HEK293 (cell line): ENCODE results near the gene TAF1B.

Source experiments
- CTCF ChIA-PET: fragments of 350-600 bp; formaldehyde crosslinking; extraction: SDS; loops from one replicate; lab custom pipeline; 2021; ENCODE audit warnings: antibody characterized with exemption; lab: Yijun Ruan, JAX
- POLR2A ChIA-PET: fragments of 300-600 bp; formaldehyde crosslinking; extraction: SDS; loops from one replicate; lab custom pipeline; 2020; ENCODE audit warnings: antibody characterized with exemption, inconsistent platforms; lab: Yijun Ruan, JAX
- H3K27ac ChIP-seq: fragments of 200-500 bp; sonication (Bioruptor generic); 2 replicates; pipeline ENCODE4 v1.5.1; 2014; ENCODE audit warnings: low read depth, low read length, control low read depth, inconsistent platforms; ENCODE audit errors: extremely low read depth
- H3K36me3 ChIP-seq, 2 experiments: fragments of 200-500 bp in 1 of 2; sonication (Bioruptor generic) in 1 of 2; 1 replicate in 1 of 2; 2 replicates in 1 of 2; pipeline ENCODE4 v1.5.1; 2014 to 2017; ENCODE audit warnings: inconsistent platforms in 2 of 2, low read length in 2 of 2; ENCODE audit not compliant: control insufficient read depth in 2 of 2, insufficient read depth in 1 of 2
- H3K4me1 ChIP-seq: fragments of 200-500 bp; sonication (Bioruptor generic); 2 replicates; pipeline ENCODE4 v1.5.1; 2014; ENCODE audit warnings: mild to moderate bottlenecking, low read length, inconsistent platforms; ENCODE audit not compliant: control insufficient read depth, insufficient read depth
- H3K4me3 ChIP-seq: 2 replicates; pipeline ENCODE4 v1.5.1; 2011; ENCODE audit warnings: low read depth, mild to moderate bottlenecking, control low read depth, low read length, moderate library complexity
- H3K9me3 ChIP-seq: fragments of 200-500 bp; sonication (Bioruptor generic); 2 replicates; pipeline ENCODE4 v1.5.1; 2014; ENCODE audit warnings: low read depth, low read length, inconsistent platforms; ENCODE audit not compliant: control insufficient read depth, insufficient read depth
- GLIS1 ChIP-seq: fragments of 450-650 bp; formaldehyde crosslinking; IDR thresholded peaks from 2 replicates; pipeline ENCODE4 v1.5.1; 2016; ENCODE audit warnings: missing biosample characterization, missing genetic modification characterization
- IKZF3 ChIP-seq: fragments of 450-650 bp; IDR thresholded peaks from 2 replicates; pipeline ENCODE4 v1.5.0; 2018; ENCODE audit warnings: missing biosample characterization, mild to moderate bottlenecking, missing genetic modification characterization, moderate library complexity
- PBX3 ChIP-seq: sonication (generic); formaldehyde crosslinking; IDR thresholded peaks from 2 replicates; pipeline ENCODE4 v1.8.1; 2022; ENCODE audit warnings: mild to moderate bottlenecking, moderate library complexity, missing genetic modification reagents
- PRDM1 ChIP-seq: fragments of 450-650 bp; formaldehyde crosslinking; IDR thresholded peaks from 2 replicates; pipeline ENCODE4; 2016; ENCODE audit warnings: missing biosample characterization, missing genetic modification characterization
- REST ChIP-seq: fragments of 450-650 bp; formaldehyde crosslinking; IDR thresholded peaks from 2 replicates; pipeline ENCODE4 v1.5.1; 2016; ENCODE audit warnings: missing biosample characterization, missing genetic modification characterization
- SP7 ChIP-seq: fragments of 450-650 bp; formaldehyde crosslinking; IDR thresholded peaks from 2 replicates; pipeline ENCODE4 v1.5.1; 2016; ENCODE audit warnings: missing biosample characterization, missing genetic modification characterization
- ZBTB10 ChIP-seq: fragments of 450-650 bp; formaldehyde crosslinking; IDR thresholded peaks from 2 replicates; pipeline ENCODE4 v1.5.1; 2016; ENCODE audit warnings: missing biosample characterization, missing genetic modification characterization
- ZBTB17 ChIP-seq: fragments of 450-650 bp; formaldehyde crosslinking; IDR thresholded peaks from 2 replicates; pipeline ENCODE4 v1.5.1; 2016; ENCODE audit warnings: missing biosample characterization, missing genetic modification characterization
- ZBTB26 ChIP-seq: fragments of 450-650 bp; formaldehyde crosslinking; optimal IDR thresholded peaks from 2 replicates; pipeline ENCODE3; 2016; ENCODE audit warnings: missing biosample characterization, mild to moderate bottlenecking, missing genetic modification characterization
- ZBTB8A ChIP-seq: fragments of 450-650 bp; formaldehyde crosslinking; IDR thresholded peaks from 2 replicates; pipeline ENCODE4 v1.5.1; 2016; ENCODE audit warnings: missing biosample characterization, missing genetic modification characterization
- ZNF138 ChIP-seq: fragments of 450-650 bp; formaldehyde crosslinking; IDR thresholded peaks from 2 replicates; pipeline ENCODE4 v1.5.1; 2016; ENCODE audit warnings: missing biosample characterization, missing genetic modification characterization, borderline replicate concordance
- ZNF335 ChIP-seq: fragments of 450-650 bp; formaldehyde crosslinking; conservative IDR thresholded peaks from 2 replicates; pipeline ENCODE4 v1.5.1; 2016; ENCODE audit warnings: missing biosample characterization, missing genetic modification characterization
- ZNF394 ChIP-seq: fragments of 450-650 bp; formaldehyde crosslinking; IDR thresholded peaks from 2 replicates; pipeline ENCODE4 v1.5.1; 2016; ENCODE audit warnings: missing biosample characterization, missing genetic modification characterization, mild to moderate bottlenecking, moderate library complexity, borderline replicate concordance
- ZNF530 ChIP-seq: fragments of 450-650 bp; formaldehyde crosslinking; IDR thresholded peaks from 2 replicates; pipeline ENCODE4 v1.5.1; 2016; ENCODE audit warnings: low read depth, missing biosample characterization, missing genetic modification characterization
- TF ChIP-seq, protein P1 (sequence below): fragments of 450-650 bp; formaldehyde crosslinking; IDR thresholded peaks from 2 replicates; pipeline ENCODE4 v1.5.1; 2016; ENCODE audit warnings: missing biosample characterization, missing genetic modification characterization
- TF ChIP-seq, protein P2 (sequence below): fragments of 450-650 bp; formaldehyde crosslinking; IDR thresholded peaks from 2 replicates; pipeline ENCODE4 v1.5.1; 2017; ENCODE audit warnings: missing biosample characterization, missing genetic modification characterization
- TF ChIP-seq, protein P3 (sequence below): fragments of 450-650 bp; formaldehyde crosslinking; IDR thresholded peaks from 2 replicates; pipeline ENCODE4 v1.5.1; 2016; ENCODE audit warnings: missing biosample characterization, missing genetic modification characterization, low read depth

The TAF1B gene

GRCh38 chr2:9951522-9952285, 108.4 kb downstream of the TAF1B start, which contains the start of gene GRHL1 (continued):
- TF ChIP-seq ZBTB10 (tag by site-specific recombination) (no peak), PBX3 (peak; percentile 24; the same call in 1 of the 2 replicates), ZNF394 (no peak), ZBTB8A (tag by site-specific recombination) (peak; percentile 45), ZBTB26 (peak; percentile 65), ZNF530 (tag by site-specific recombination) (no peak), GLIS1 (tag by site-specific recombination) (peak; percentile 39; the same call in 1 of the 2 replicates)
- TF ChIP-seq, protein P1, sequence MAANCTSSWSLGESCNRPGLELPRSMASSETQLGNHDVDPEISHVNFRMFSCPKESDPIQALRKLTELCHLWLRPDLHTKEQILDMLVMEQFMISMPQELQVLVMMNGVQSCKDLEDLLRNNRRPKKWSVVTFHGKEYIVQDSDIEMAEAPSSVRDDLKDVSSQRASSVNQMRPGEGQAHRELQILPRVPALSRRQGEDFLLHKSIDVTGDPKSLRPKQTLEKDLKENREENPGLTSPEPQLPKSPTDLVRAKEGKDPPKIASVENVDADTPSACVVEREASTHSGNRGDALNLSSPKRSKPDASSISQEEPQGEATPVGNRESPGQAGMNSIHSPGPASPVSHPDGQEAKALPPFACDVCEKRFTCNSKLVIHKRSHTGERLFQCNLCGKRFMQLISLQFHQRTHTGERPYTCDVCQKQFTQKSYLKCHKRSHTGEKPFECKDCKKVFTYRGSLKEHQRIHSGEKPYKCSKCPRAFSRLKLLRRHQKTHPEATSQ (tag by site-specific recombination): no peak

- ChIA-PET CTCF (interaction anchor here (0.6 to 1.0 kb wide), 3 partner anchors 31 to 127 kb away, joined by 3 to 4 read pairs (median 3); no protein-coding TSS in a partner anchor), POLR2A (no interaction called here)
- H3K9me3 ChIP-seq: no peaks in the 10 kb centered on the region
Measured at GRCh38 chr2:9952286-9952737, 109.0 kb downstream of the TAF1B start.

More at GRCh38 chr2:9952286-9952737, 109.0 kb downstream of the TAF1B start:
- Histone ChIP-seq H3K4me3 (peak overlapping the region; percentile 85), H3K36me3 (peaks cover 0 to 5% of the 10 kb centered on the region in 2 experiments; a peak in 2 of 3 replicates), H3K4me1 (peaks cover 16% of the 10 kb centered on the region), H3K27ac (peak overlapping the region; percentile 68; the same call in 1 of the 2 replicates)
- peak; percentile 62 for TF ChIP-seq ZBTB17 (tag by site-specific recombination)
- 0 out of 2 replicates have a peak, but pooled peaks have one; percentile 13 for TF ChIP-seq PRDM1 (tag by site-specific recombination)
- TF ChIP-seq, protein P2, sequence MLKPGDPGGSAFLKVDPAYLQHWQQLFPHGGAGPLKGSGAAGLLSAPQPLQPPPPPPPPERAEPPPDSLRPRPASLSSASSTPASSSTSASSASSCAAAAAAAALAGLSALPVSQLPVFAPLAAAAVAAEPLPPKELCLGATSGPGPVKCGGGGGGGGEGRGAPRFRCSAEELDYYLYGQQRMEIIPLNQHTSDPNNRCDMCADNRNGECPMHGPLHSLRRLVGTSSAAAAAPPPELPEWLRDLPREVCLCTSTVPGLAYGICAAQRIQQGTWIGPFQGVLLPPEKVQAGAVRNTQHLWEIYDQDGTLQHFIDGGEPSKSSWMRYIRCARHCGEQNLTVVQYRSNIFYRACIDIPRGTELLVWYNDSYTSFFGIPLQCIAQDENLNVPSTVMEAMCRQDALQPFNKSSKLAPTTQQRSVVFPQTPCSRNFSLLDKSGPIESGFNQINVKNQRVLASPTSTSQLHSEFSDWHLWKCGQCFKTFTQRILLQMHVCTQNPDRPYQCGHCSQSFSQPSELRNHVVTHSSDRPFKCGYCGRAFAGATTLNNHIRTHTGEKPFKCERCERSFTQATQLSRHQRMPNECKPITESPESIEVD (tag by site-specific recombination): peak; percentile 42; the same call in 1 of the 2 replicates
- 0 out of 2 replicates have a peak, but pooled peaks have one; percentile 26 for TF ChIP-seq IKZF3 (tag by site-specific recombination)
- no peak for TF ChIP-seq ZNF138 (tag by site-specific recombination)
- no peak for TF ChIP-seq REST
- TF ChIP-seq SP7 (tag by site-specific recombination): peak; percentile 38
- TF ChIP-seq, protein P3, sequence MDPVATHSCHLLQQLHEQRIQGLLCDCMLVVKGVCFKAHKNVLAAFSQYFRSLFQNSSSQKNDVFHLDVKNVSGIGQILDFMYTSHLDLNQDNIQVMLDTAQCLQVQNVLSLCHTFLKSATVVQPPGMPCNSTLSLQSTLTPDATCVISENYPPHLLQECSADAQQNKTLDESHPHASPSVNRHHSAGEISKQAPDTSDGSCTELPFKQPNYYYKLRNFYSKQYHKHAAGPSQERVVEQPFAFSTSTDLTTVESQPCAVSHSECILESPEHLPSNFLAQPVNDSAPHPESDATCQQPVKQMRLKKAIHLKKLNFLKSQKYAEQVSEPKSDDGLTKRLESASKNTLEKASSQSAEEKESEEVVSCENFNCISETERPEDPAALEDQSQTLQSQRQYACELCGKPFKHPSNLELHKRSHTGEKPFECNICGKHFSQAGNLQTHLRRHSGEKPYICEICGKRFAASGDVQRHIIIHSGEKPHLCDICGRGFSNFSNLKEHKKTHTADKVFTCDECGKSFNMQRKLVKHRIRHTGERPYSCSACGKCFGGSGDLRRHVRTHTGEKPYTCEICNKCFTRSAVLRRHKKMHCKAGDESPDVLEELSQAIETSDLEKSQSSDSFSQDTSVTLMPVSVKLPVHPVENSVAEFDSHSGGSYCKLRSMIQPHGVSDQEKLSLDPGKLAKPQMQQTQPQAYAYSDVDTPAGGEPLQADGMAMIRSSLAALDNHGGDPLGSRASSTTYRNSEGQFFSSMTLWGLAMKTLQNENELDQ (tag by site-specific recombination): no peak
- peak; percentile 12; the same call in 1 of the 2 replicates for TF ChIP-seq ZNF335
